Limb (tissue), 2 donors: ENCODE measurements around the gene STX12.
"Not testable (repeated sequence)": the region's sequence is repeated elsewhere in the genome, so short reads cannot be mapped to it uniquely, and the experiment has no call there.

ENCODE experiments used
- DNase-seq, 2 donors: peaks; one replicate each; pipeline ENCODE4 v3.0.0-alpha.2; 2016; ENCODE audit errors: extremely low spot score in 2 of 2

Gene STX12

GRCh38 chr1:27830621-27831440, 57.8 kb downstream of the STX12 start, which contains the start of gene PPP1R8:
Gene PPP1R8, plus strand, starts transcription at chr1:27830782. Its CDS starts 54 bp downstream, at chr1:27830836.
- peak; percentile 93 to 96 for DNase-seq

GRCh38 chr1:27831568-27832410, 58.8 kb downstream of the STX12 start:
- DNase-seq = no peak

GRCh38 chr1:27832762-27833161, 59.7 kb downstream of the STX12 start:
- DNase-seq = no peak

GRCh38 chr1:27833470-27833869, 60.5 kb downstream of the STX12 start:
- DNase-seq = no peak

- DNase-seq = no peak
Measured at GRCh38 chr1:27835046-27835445, 62.0 kb downstream of the STX12 start.

- no peak for DNase-seq
Measured at GRCh38 chr1:27835501-27835900, 62.5 kb downstream of the STX12 start.

- no peak for DNase-seq
Measured at GRCh38 chr1:27849951-27850350, 76.9 kb downstream of the STX12 start.

- DNase-seq = no peak
Measured at GRCh38 chr1:27855085-27855484, 82.1 kb downstream of the STX12 start.

- DNase-seq = no peak
Measured at GRCh38 chr1:27856561-27857343, 83.7 kb downstream of the STX12 start.

GRCh38 chr1:27857552-27857951, 84.5 kb downstream of the STX12 start:
- DNase-seq = not testable (repeated sequence)

- DNase-seq = peak; percentile 72 to 83
Measured at GRCh38 chr1:27858072-27858948, 85.3 kb downstream of the STX12 start.

GRCh38 chr1:27858949-27859576, 86.0 kb downstream of the STX12 start:
- no peak for DNase-seq

GRCh38 chr1:27861436-27861835, 88.4 kb downstream of the STX12 start:
- no peak for DNase-seq

GRCh38 chr1:27862004-27862403, 89.0 kb downstream of the STX12 start:
- no peak for DNase-seq

- DNase-seq = no peak
Measured at GRCh38 chr1:27862671-27863537, 89.9 kb downstream of the STX12 start.

- DNase-seq = no peak
Measured at GRCh38 chr1:27863538-27863915, 90.5 kb downstream of the STX12 start.

GRCh38 chr1:27864264-27864895, 91.4 kb downstream of the STX12 start:
- DNase-seq = no peak

- no peak for DNase-seq
Measured at GRCh38 chr1:27865821-27866220, 92.8 kb downstream of the STX12 start.

GRCh38 chr1:27868556-27868931, 95.5 kb downstream of the STX12 start:
- DNase-seq = no peak
